NT2/D1 (cell line): ENCODE results near the gene AKR1B15.

Source experiments
- DNase-seq: peaks from one replicate; pipeline ENCODE4 v3.0.0-alpha.2; 2011; ENCODE audit warnings: low read depth, low spot score
- H3K27me3 ChIP-seq: 2 replicates; pipeline ENCODE4 v1.6.0; 2011; ENCODE audit warnings: mild to moderate bottlenecking; ENCODE audit not compliant: insufficient read length, insufficient read depth
- H3K36me3 ChIP-seq: 2 replicates; pipeline ENCODE4 v1.6.1; 2011; ENCODE audit warnings: mild to moderate bottlenecking, low read length, mixed read lengths; ENCODE audit not compliant: insufficient read depth, insufficient read length
- H3K4me1 ChIP-seq: 2 replicates; pipeline ENCODE4 v1.5.1; 2011; ENCODE audit not compliant: insufficient read depth, insufficient read length
- H3K4me3 ChIP-seq: 2 replicates; pipeline ENCODE4 v1.5.1; 2011; ENCODE audit warnings: low read depth; ENCODE audit not compliant: insufficient read length
- H3K9ac ChIP-seq: 2 replicates; pipeline ENCODE4 v1.6.0; 2011; ENCODE audit warnings: low read depth; ENCODE audit not compliant: insufficient read length
- H3K9me3 ChIP-seq: 2 replicates; pipeline ENCODE4 v1.5.1; 2011; ENCODE audit warnings: mild to moderate bottlenecking, low read length; ENCODE audit not compliant: insufficient read depth
- SUZ12 ChIP-seq: IDR thresholded peaks from 2 replicates; pipeline ENCODE4 v1.6.1; 2011; ENCODE audit not compliant: insufficient read length, insufficient read depth; ENCODE audit errors: extremely low read depth
- YY1 ChIP-seq: IDR thresholded peaks from 2 replicates; pipeline ENCODE4 v1.6.1; 2011; ENCODE audit not compliant: insufficient read length, insufficient read depth
- ZNF274 ChIP-seq: IDR thresholded peaks from 2 replicates; pipeline ENCODE4 v1.6.1; 2011; ENCODE audit warnings: mild to moderate bottlenecking, low read depth, low read length

Gene AKR1B15

GRCh38 chr7:134548877-134549276 lies at the start of gene AKR1B15:
TSS of gene AKR1B15 (plus strand) at chr7:134549110. CDS start at chr7:134564620, 15,510 bp downstream.
- Histone ChIP-seq H3K4me3 (peak within 1 kb of the TSS; percentile 27), H3K27me3 (no peaks in the 10 kb centered on the region), H3K4me1 (no peaks in the 10 kb centered on the region), H3K9me3 (no peaks in the 10 kb centered on the region), H3K36me3 (no peaks in the 10 kb centered on the region), H3K9ac (no peak within 1 kb of the TSS)
- TF ChIP-seq YY1: no peak
- TF ChIP-seq ZNF274: no peak
- no peak for TF ChIP-seq SUZ12
- DNase-seq: no peak

GRCh38 chr7:134500406-134500805 lies 48.5 kb upstream of the AKR1B15 start:
- no peak for DNase-seq
- H3K4me1 ChIP-seq: no peaks in the 10 kb centered on the region
- no peak overlapping the region for H3K9ac ChIP-seq
- no peaks in the 10 kb centered on the region for H3K27me3 ChIP-seq
- TF ChIP-seq YY1 (no peak), SUZ12 (no peak), ZNF274 (no peak)
- no peaks in the 10 kb centered on the region for H3K36me3 ChIP-seq
- H3K9me3 ChIP-seq: no peaks in the 10 kb centered on the region
- H3K4me3 ChIP-seq: no peak overlapping the region

- no peak for DNase-seq
- Histone ChIP-seq H3K9me3 (no peaks in the 10 kb centered on the region), H3K4me3 (no peak overlapping the region), H3K36me3 (no peaks in the 10 kb centered on the region), H3K27me3 (no peaks in the 10 kb centered on the region), H3K4me1 (no peaks in the 10 kb centered on the region), H3K9ac (no peak overlapping the region)
- no peak for TF ChIP-seq YY1
- no peak for TF ChIP-seq ZNF274
- no peak for TF ChIP-seq SUZ12
Measured at GRCh38 chr7:134500982-134501381, 47.9 kb upstream of the AKR1B15 start.

- Histone ChIP-seq H3K9ac (no peak overlapping the region), H3K36me3 (no peaks in the 10 kb centered on the region), H3K27me3 (no peaks in the 10 kb centered on the region), H3K4me1 (no peaks in the 10 kb centered on the region), H3K4me3 (no peak overlapping the region), H3K9me3 (no peaks in the 10 kb centered on the region)
- no peak for DNase-seq
- TF ChIP-seq SUZ12 (no peak), ZNF274 (no peak), YY1 (no peak)
Measured at GRCh38 chr7:134502463-134503371, 46.2 kb upstream of the AKR1B15 start.

- H3K9me3 ChIP-seq: no peaks in the 10 kb centered on the region
- no peaks in the 10 kb centered on the region for H3K27me3 ChIP-seq
- DNase-seq: no peak
- no peak for TF ChIP-seq SUZ12
- TF ChIP-seq ZNF274: no peak
- no peak for TF ChIP-seq YY1
- no peak overlapping the region for H3K4me3 ChIP-seq
- H3K36me3 ChIP-seq: no peaks in the 10 kb centered on the region
- H3K4me1 ChIP-seq: no peaks in the 10 kb centered on the region
- no peak overlapping the region for H3K9ac ChIP-seq
Measured at GRCh38 chr7:134504660-134505164, 44.2 kb upstream of the AKR1B15 start.

- Histone ChIP-seq H3K36me3 (no peaks in the 10 kb centered on the region), H3K4me3 (no peak overlapping the region), H3K9me3 (no peaks in the 10 kb centered on the region), H3K4me1 (no peaks in the 10 kb centered on the region), H3K9ac (no peak overlapping the region), H3K27me3 (no peaks in the 10 kb centered on the region)
- TF ChIP-seq ZNF274 (no peak), YY1 (no peak), SUZ12 (no peak)
- no peak for DNase-seq
Measured at GRCh38 chr7:134505856-134506255, 43.1 kb upstream of the AKR1B15 start.

- Histone ChIP-seq H3K36me3 (no peaks in the 10 kb centered on the region), H3K27me3 (peaks cover 5% of the 10 kb centered on the region), H3K9me3 (no peaks in the 10 kb centered on the region), H3K9ac (no peak overlapping the region), H3K4me1 (no peaks in the 10 kb centered on the region), H3K4me3 (no peak overlapping the region)
- TF ChIP-seq YY1 (no peak), SUZ12 (no peak), ZNF274 (no peak)
- DNase-seq: no peak
Measured at GRCh38 chr7:134509010-134509409, 39.9 kb upstream of the AKR1B15 start.

- no peak for DNase-seq
- Histone ChIP-seq H3K9me3 (no peaks in the 10 kb centered on the region), H3K36me3 (no peaks in the 10 kb centered on the region), H3K4me3 (no peak overlapping the region), H3K27me3 (peaks cover 9% of the 10 kb centered on the region), H3K4me1 (no peaks in the 10 kb centered on the region), H3K9ac (no peak overlapping the region)
- no peak for TF ChIP-seq YY1
- TF ChIP-seq SUZ12: no peak
- no peak for TF ChIP-seq ZNF274
Measured at GRCh38 chr7:134510646-134511045, 38.3 kb upstream of the AKR1B15 start.
